A673 (cell line): ENCODE data around the gene PHACTR4. TPM values are rescaled to one million over a fixed set of nuclear protein-coding genes. Genes with fewer than 3 reads are reported as not detected.

ENCODE experiments used
- BruUV-seq: library from RNA; stranded (reverse); fragments of 400-500 nt; replicated peaks from 2 replicates; lab custom pipeline; 2021; lab: Mats Ljungman, UMichigan
- CTCF ChIA-PET: fragments of 300-600 bp; sonication (Branson Sonifier 250); formaldehyde crosslinking; loops from one replicate; lab custom pipeline; 2022; ENCODE audit warnings: antibody characterized with exemption; lab: Charles Lee
- POLR2A ChIA-PET: fragments of 300-600 bp; sonication (Branson Sonifier 250); formaldehyde crosslinking; loops from one replicate; lab custom pipeline; 2022; ENCODE audit warnings: antibody characterized with exemption; ENCODE audit not compliant: low non-redundant PET; lab: Charles Lee
- DNase-seq: peaks from one replicate; pipeline ENCODE4 v3.0.0-alpha.2; 2015; ENCODE audit warnings: low spot score
- H3K27ac ChIP-seq: fragments of 200-600 bp; sonication (generic); 2 replicates; pipeline ENCODE4 v1.5.1; 2016; ENCODE audit warnings: mixed run types, low read depth, mild to moderate bottlenecking, mixed read lengths, antibody characterized with exemption, low read length; ENCODE audit not compliant: poor library complexity, severe bottlenecking
- H3K27me3 ChIP-seq: fragments of 200-600 bp; sonication (generic); replicated peaks from 2 replicates; pipeline ENCODE4 v1.6.1; 2017; ENCODE audit warnings: mixed run types, low read depth, mild to moderate bottlenecking, mixed read lengths, antibody characterized with exemption, low read length; ENCODE audit not compliant: insufficient read depth, poor library complexity
- H3K36me3 ChIP-seq: fragments of 200-600 bp; sonication (generic); 2 replicates; pipeline ENCODE4 v1.6.1; 2016; ENCODE audit warnings: mixed run types, mild to moderate bottlenecking, mixed read lengths, antibody characterized with exemption, low read length; ENCODE audit not compliant: insufficient read depth, poor library complexity, severe bottlenecking
- H3K4me1 ChIP-seq: fragments of 200-600 bp; sonication (generic); 2 replicates; pipeline ENCODE4 v1.6.1; 2017; ENCODE audit warnings: mixed run types, mild to moderate bottlenecking, mixed read lengths, antibody characterized with exemption, low read length; ENCODE audit not compliant: insufficient read depth, poor library complexity, severe bottlenecking
- H3K4me3 ChIP-seq: fragments of 200-600 bp; sonication (generic); 2 replicates; pipeline ENCODE4 v1.5.1; 2016; ENCODE audit warnings: low read depth, mixed run types, mild to moderate bottlenecking, mixed read lengths, low read length; ENCODE audit not compliant: poor library complexity, severe bottlenecking
- H3K9me3 ChIP-seq: fragments of 200-600 bp; sonication (generic); 2 replicates; pipeline ENCODE4 v1.6.1; 2016; ENCODE audit warnings: mixed run types, low read depth, mild to moderate bottlenecking, mixed read lengths, antibody characterized with exemption, low read length; ENCODE audit not compliant: poor library complexity, severe bottlenecking
- EZH2 ChIP-seq: fragments of 200-600 bp; sonication (generic); IDR thresholded peaks from 2 replicates; pipeline ENCODE4 v1.6.1; 2017; ENCODE audit warnings: borderline replicate concordance, low read depth, mild to moderate bottlenecking, mixed read lengths, antibody characterized with exemption, low read length; ENCODE audit not compliant: poor library complexity, severe bottlenecking
- intact Hi-C: fragments of 100-400 bp; cut with micrococcal nuclease; formaldehyde crosslinking; loops from one replicate; pipeline ENCODE4 v1.10.0; 2022; ENCODE audit not compliant: unreplicated experiment
- total RNA-seq: library from RNA; stranded (reverse); gene quantifications from 2 replicates; pipeline ENCODE4 v1.2.3, GENCODE V29; 2021
- TF ChIP-seq, protein P1 (sequence below): fragments of 300-800, 200-600 bp; sonication (generic); conservative IDR thresholded peaks from 2 replicates; pipeline ENCODE4 v1.5.1; 2017; ENCODE audit warnings: low read depth, mild to moderate bottlenecking, antibody characterized with exemption, low read length, moderate library complexity, mixed read lengths

Gene PHACTR4
- total RNA-seq, 1 experiment from 2014 or later = 63.4 TPM

DNA sequence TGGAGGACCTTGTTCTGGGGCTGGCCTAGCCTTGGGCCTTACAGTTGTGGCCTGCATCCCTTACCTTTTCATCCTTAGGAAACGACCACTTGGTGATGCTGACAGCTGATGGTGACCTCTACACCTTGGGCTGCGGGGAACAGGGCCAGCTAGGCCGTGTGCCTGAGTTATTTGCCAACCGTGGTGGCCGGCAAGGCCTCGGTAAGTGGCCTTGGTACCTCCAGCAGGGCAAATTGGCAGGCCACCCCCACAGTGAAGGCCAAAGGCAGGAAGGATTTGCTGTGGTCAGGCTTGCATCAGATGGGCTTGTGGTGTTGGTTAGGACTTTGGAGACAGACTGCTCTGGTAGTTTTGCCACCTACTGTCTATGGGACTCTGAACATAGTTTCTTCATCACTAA lies 165.6 kb downstream of the PHACTR4 start:
- no peaks in the 10 kb centered on the region for H3K27me3 ChIP-seq
- ChIA-PET CTCF (no interaction called here), POLR2A (no interaction called here)
- no peaks in the 10 kb centered on the region for H3K4me1 ChIP-seq
- peaks cover 75% of the 10 kb centered on the region for H3K36me3 ChIP-seq
- no TSS peak for BruUV-seq
- intact Hi-C loops = no loop called here
- H3K9me3 ChIP-seq = no peaks in the 10 kb centered on the region
- no peak for DNase-seq
- no peak for TF ChIP-seq EZH2
- TF ChIP-seq, protein P1, sequence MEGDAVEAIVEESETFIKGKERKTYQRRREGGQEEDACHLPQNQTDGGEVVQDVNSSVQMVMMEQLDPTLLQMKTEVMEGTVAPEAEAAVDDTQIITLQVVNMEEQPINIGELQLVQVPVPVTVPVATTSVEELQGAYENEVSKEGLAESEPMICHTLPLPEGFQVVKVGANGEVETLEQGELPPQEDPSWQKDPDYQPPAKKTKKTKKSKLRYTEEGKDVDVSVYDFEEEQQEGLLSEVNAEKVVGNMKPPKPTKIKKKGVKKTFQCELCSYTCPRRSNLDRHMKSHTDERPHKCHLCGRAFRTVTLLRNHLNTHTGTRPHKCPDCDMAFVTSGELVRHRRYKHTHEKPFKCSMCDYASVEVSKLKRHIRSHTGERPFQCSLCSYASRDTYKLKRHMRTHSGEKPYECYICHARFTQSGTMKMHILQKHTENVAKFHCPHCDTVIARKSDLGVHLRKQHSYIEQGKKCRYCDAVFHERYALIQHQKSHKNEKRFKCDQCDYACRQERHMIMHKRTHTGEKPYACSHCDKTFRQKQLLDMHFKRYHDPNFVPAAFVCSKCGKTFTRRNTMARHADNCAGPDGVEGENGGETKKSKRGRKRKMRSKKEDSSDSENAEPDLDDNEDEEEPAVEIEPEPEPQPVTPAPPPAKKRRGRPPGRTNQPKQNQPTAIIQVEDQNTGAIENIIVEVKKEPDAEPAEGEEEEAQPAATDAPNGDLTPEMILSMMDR = no peak
- H3K4me3 ChIP-seq = no peak overlapping the region
- no peak overlapping the region for H3K27ac ChIP-seq

DNA sequence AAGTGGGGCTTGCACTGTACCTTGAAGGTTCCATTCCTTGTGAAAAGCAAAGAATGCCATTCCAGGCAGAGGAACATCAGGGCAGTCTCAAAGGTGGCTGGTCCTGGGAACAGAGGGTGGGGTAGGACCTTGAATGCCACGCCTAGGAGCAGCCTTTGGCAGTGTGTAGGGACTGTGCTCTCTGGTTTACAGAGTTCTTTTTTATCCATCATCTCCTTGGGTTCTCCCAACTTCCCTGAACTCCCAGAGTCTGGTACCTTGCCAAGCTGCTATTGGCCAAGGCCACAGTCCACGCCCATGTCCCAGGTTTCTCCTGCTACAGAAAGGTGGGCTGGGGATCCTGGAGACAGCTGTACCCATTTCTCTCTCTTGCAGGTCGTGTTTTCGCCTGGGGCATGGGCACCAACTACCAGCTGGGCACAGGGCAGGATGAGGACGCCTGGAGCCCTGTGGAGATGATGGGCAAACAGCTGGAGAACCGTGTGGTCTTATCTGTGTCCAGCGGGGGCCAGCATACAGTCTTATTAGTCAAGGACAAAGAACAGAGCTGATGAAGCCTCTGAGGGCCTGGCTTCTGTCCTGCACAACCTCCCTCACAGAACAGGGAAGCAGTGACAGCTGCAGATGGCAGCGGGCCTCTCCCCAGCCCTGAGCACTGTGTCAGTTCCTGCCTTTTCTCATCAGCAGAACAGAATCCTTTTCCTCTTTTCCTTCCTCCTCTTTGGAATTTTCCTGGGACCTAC lies 168.1 kb downstream of the PHACTR4 start:
- TF ChIP-seq, protein P1 = no peak
- TF ChIP-seq EZH2 = no peak
- Histone ChIP-seq H3K9me3 (no peaks in the 10 kb centered on the region), H3K27me3 (no peaks in the 10 kb centered on the region), H3K4me1 (no peaks in the 10 kb centered on the region), H3K36me3 (peaks cover 50% of the 10 kb centered on the region), H3K27ac (no peak overlapping the region), H3K4me3 (no peak overlapping the region)
- no TSS peak for BruUV-seq
- intact Hi-C loops = no loop called here
- no peak for DNase-seq
- ChIA-PET POLR2A (no interaction called here), CTCF (interaction anchor here (0.6 kb wide), 1 partner anchor 229 kb away, joined by 4 read pairs; no protein-coding TSS in a partner anchor)

DNA sequence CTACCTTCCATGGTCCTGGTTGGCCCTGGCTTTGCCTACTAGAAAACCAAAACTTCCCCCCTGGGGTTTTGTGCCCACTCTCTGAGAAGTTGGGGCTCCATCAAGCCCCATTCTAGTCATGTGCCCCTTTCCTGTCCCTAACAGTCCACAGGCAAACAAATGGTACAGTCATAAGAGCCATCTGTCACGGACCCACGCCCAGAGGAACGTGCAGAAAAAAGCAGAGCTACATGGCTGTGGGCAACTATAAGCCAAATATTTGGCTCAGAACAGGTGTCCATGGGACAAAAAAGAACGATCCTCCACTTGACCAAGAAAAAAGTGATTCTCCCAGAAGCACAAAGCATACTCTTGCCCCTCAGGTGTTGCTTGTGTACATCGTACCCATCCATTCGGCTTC lies 168.7 kb downstream of the PHACTR4 start:
- CTCF ChIA-PET = interaction anchor here (0.6 kb wide), 1 partner anchor 228 kb away, joined by 4 read pairs; no protein-coding TSS in a partner anchor
- intact Hi-C loops = no loop called here
- BruUV-seq = TSS peak; percentile 83

More for the DNA sequence above, 168.7 kb downstream of the PHACTR4 start:
- H3K36me3 ChIP-seq = peaks cover 45% of the 10 kb centered on the region
- H3K27ac ChIP-seq = no peak overlapping the region
- no peak overlapping the region for H3K4me3 ChIP-seq
- TF ChIP-seq, protein P1 = no peak
- no peak for TF ChIP-seq EZH2
- no peaks in the 10 kb centered on the region for H3K9me3 ChIP-seq
- no peaks in the 10 kb centered on the region for H3K4me1 ChIP-seq
- no peaks in the 10 kb centered on the region for H3K27me3 ChIP-seq
- DNase-seq = no peak
- POLR2A ChIA-PET = no interaction called here
